Measurements from ENCODE around the gene CDCA8.

DNA sequence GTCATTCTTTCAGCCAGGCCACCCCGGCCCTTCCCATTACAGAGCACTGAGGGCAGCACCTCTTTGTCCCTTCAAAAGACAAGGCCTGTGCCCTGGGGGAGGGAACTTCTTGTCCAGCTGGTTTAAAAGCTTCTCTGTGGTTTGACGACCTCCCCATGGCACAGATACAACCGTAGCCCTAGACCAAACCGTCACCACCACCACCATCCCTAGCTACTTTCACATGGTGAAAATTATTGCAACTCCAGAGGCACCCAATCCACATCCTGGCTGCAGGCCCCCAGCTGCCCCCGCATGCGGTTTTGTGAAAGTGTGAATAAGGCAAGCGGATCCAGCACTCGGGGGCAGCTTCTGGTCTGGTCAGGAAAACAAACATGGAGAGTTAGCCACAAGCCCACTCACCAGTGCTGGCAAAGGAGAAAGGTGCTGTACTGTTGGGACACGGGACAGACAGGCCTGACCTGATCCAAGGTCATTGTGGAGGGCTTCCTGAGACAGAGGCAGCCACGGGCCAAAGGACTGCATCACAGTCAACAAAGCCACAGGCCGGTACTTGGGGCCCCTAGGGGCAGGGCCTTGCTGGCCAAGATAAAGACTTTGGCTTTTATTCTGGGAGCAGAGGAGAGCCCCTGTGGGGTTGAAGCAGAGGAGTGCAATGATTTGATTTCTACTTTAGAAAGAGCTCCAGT, 31.2 kb downstream of the CDCA8 start:
- TF ChIP-seq, protein P1, sequence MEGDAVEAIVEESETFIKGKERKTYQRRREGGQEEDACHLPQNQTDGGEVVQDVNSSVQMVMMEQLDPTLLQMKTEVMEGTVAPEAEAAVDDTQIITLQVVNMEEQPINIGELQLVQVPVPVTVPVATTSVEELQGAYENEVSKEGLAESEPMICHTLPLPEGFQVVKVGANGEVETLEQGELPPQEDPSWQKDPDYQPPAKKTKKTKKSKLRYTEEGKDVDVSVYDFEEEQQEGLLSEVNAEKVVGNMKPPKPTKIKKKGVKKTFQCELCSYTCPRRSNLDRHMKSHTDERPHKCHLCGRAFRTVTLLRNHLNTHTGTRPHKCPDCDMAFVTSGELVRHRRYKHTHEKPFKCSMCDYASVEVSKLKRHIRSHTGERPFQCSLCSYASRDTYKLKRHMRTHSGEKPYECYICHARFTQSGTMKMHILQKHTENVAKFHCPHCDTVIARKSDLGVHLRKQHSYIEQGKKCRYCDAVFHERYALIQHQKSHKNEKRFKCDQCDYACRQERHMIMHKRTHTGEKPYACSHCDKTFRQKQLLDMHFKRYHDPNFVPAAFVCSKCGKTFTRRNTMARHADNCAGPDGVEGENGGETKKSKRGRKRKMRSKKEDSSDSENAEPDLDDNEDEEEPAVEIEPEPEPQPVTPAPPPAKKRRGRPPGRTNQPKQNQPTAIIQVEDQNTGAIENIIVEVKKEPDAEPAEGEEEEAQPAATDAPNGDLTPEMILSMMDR (IDR thresholded peaks at IDR 0.05), result no peak
- no peak for TF ChIP-seq POLR2A (IDR thresholded peaks at IDR 0.05)

Data from right lobe of liver (tissue), 4 donors.